ENCODE data around the gene PRRT1. TPM values are rescaled to one million over a fixed set of nuclear protein-coding genes. Genes with fewer than 3 reads are reported as not detected.

Gene PRRT1
- total RNA-seq, 1 experiment from 2014 or later = 1.9 TPM

DNA sequence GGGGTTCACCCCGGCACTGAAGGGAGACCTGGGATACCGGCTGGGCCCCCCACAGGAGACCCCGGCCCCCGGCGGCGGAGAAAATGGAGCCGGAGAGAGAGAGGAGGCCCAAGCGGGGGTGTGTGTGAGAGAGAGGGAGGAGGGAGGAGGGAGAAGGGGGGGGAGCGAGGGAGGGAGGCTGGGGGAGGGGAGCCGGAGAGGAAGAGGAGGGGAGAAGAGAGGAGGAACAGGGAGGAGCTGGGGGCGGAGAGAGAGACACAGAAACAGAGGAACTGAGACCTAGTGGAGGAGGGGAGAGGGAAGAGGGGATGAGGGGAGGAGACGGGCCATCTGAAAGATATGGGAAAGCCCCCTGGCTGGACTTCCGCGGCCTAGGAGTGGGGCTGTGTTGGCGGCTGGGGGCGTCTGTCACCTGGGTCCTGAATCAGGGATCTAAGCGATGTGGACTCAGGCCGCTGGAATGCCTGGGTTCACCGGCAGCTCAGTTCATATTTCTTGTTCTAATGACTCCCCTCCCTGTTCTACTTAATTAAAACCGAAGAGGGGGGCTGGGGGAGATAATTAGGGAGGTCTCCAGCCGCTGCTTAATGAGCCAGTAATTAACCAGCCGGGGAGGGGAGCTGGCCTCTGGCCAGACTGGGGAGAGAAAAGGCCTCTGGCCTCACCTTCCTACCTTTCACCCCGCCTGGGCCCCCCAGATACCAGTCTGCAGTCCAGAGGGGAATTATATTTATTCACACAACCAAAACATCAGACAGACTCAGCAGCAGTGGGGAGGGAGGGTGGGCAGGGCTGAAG lies 38.5 kb upstream of the PRRT1 start, which contains the start of gene PBX2:
PBX2 (minus strand) TSS at position 149 of the 798 bp plus-strand sequence. CDS start 287 bp downstream, outside the sequence.
- H3K4me2 ChIP-seq (ENCODE audit: insufficient read depth, insufficient read length, low read length) = peak within 1 kb of the TSS; percentile 72
- no peak within 1 kb of the TSS; the same call in 1 of the 2 replicates for H3K14ac ChIP-seq (ENCODE audit: insufficient read depth, low read length)
- Mint-ChIP-seq H3K27me3 (ENCODE audit: low read depth) (no peaks in the 10 kb centered on the region), H3K4me3 (peak within 1 kb of the TSS; percentile 76 to 90), H3K36me3 (ENCODE audit: insufficient read depth in 1 of 3, low read depth in 3 of 3) (peaks cover 12 to 36% (median 34%) of the 10 kb centered on the region in 3 experiments; a peak in 6 of 7 replicates), H3K4me1 (peaks cover 55 to 67% of the 10 kb centered on the region in 2 experiments), H3K9me3 (no peaks in the 10 kb centered on the region; a peak in 1 of 5 replicates), H3K27ac (peak within 1 kb of the TSS; percentile 94 to 98 (median 97))
- H3K4ac ChIP-seq (ENCODE audit: low read depth, low read length) = no peak within 1 kb of the TSS
- no peak within 1 kb of the TSS for H3T11ph ChIP-seq (ENCODE audit: low read length)
- no peak within 1 kb of the TSS for H3K23ac ChIP-seq (ENCODE audit: insufficient read length, low read depth, low read length)
- H3K4me1 ChIP-seq (ENCODE audit: insufficient read depth, low read length) = peaks cover 7% of the 10 kb centered on the region
- H3K9ac ChIP-seq (ENCODE audit: extremely low read depth, insufficient read length, low read length) = peak within 1 kb of the TSS; percentile 56
- no peaks in the 10 kb centered on the region for H3K79me2 ChIP-seq (ENCODE audit: insufficient read depth, low read length)
- H2AFZ ChIP-seq (ENCODE audit: low read length) = no peak within 1 kb of the TSS
- WGBS (ENCODE audit: extremely low coverage, insufficient read length, low lambda C conversion rate) = no CpG with 5 or more reads among the region's 23 CpGs
- H2BK20ac ChIP-seq (ENCODE audit: low read depth, low read length, poor library complexity, severe bottlenecking) = no peak within 1 kb of the TSS
- H3K18ac ChIP-seq (ENCODE audit: insufficient read length, low read depth, low read length) = peak within 1 kb of the TSS; percentile 15
- no peak within 1 kb of the TSS for H3K27ac ChIP-seq (ENCODE audit: insufficient read length, low read depth, low read length)
- no peak within 1 kb of the TSS for H4K5ac ChIP-seq (ENCODE audit: insufficient read length, low read depth, low read length)
- no peak within 1 kb of the TSS for H2BK15ac ChIP-seq (ENCODE audit: low read depth, low read length)
- no peak within 1 kb of the TSS for H3K56ac ChIP-seq (ENCODE audit: insufficient read length, low read depth, low read length)
- H2AK5ac ChIP-seq (ENCODE audit: insufficient read length, low read length) = no peak within 1 kb of the TSS
- H2BK12ac ChIP-seq (ENCODE audit: insufficient read length, low read depth, low read length) = peak within 1 kb of the TSS; percentile 38
- peak; percentile 88 for DNase-seq
- no peaks in the 10 kb centered on the region for H4K20me1 ChIP-seq (ENCODE audit: control insufficient read depth, insufficient read depth, insufficient read length)
- TF ChIP-seq, protein P1, sequence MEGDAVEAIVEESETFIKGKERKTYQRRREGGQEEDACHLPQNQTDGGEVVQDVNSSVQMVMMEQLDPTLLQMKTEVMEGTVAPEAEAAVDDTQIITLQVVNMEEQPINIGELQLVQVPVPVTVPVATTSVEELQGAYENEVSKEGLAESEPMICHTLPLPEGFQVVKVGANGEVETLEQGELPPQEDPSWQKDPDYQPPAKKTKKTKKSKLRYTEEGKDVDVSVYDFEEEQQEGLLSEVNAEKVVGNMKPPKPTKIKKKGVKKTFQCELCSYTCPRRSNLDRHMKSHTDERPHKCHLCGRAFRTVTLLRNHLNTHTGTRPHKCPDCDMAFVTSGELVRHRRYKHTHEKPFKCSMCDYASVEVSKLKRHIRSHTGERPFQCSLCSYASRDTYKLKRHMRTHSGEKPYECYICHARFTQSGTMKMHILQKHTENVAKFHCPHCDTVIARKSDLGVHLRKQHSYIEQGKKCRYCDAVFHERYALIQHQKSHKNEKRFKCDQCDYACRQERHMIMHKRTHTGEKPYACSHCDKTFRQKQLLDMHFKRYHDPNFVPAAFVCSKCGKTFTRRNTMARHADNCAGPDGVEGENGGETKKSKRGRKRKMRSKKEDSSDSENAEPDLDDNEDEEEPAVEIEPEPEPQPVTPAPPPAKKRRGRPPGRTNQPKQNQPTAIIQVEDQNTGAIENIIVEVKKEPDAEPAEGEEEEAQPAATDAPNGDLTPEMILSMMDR (conservative IDR thresholded peaks at IDR 0.05) = no peak
- no peak within 1 kb of the TSS for H4K91ac ChIP-seq (ENCODE audit: insufficient read length, low read depth, low read length)
- no peak within 1 kb of the TSS for H2BK5ac ChIP-seq (ENCODE audit: insufficient read length, low read length)
- peaks cover 12% of the 10 kb centered on the region for H3K23me2 ChIP-seq (ENCODE audit: insufficient read length, low read depth, low read length, poor library complexity, severe bottlenecking)
- no peak within 1 kb of the TSS for H4K8ac ChIP-seq (replicated peaks; ENCODE audit: insufficient read length, low read depth, low read length)
- H3K79me1 ChIP-seq (ENCODE audit: insufficient read depth, low read depth, low read length, poor library complexity, severe bottlenecking) = no peaks in the 10 kb centered on the region
- H3K27me3 ChIP-seq (ENCODE audit: insufficient read depth, low read length) = no peaks in the 10 kb centered on the region
- H2BK120ac ChIP-seq (ENCODE audit: low read depth, low read length, poor library complexity, severe bottlenecking) = no peak within 1 kb of the TSS
- H3K9me3 ChIP-seq (ENCODE audit: control insufficient read depth, low read depth, low read length) = no peaks in the 10 kb centered on the region

Data from H9 (cell line).